ENCODE measurements around the gene MAP2K5.

MAP2K5 gene

DNA sequence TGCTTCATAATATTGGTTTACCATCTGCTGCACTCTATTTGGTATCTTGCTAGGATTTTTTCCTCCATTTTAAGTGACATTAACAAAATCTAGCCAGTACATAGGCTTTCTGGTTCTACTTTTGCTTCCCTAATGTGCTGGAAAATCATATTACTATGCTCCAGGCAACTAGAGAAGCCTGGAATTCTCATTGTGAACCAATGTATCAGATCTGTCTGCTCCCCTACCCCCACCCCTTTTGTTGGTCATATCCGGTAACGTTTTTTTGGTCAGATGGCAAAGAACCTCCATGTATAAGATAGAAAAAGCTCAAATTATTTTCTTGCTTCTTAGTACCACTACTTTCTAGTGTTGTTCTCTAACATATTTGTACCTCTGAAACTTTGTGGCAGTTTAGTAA, 17.1 kb downstream of the MAP2K5 start:
- DNase-seq (ENCODE audit: low spot score) = no peak

DNA sequence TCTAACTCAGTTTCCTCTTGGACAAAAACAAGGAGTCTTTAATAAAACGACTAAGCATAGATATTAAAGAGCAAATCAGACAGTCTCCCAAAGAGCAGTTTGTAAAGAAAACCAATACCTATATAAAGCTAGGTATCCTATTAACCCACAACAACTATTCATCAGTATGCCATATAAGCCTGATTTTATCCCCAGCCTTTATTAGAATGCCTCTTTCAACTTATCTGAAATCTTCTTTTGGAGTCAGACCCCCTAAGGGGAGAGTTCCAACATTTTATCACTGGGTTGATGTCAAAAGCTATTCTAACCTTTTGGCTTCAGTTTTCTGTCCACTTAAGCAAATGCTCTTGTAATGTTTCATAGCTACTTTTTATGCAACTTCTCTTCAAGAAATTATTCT, 17.8 kb downstream of the MAP2K5 start:
- no peak for DNase-seq (ENCODE audit: low spot score)

DNA sequence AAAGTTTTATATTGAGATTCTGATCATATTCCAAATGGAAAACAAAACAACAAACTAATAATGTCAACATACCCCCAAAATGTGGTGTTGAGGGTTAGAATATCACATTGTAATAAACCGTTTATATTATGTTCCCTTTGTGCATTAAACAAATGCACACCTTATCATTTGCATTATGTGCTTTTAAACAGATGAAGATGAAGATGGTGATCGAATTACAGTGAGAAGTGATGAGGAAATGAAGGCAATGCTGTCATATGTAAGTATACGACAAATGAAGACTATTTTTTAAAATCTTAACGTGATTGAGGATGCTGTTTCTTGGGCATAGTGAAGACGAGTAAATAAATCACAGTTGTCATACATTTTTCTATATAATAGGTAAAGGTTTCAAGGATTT, 20.6 kb downstream of the MAP2K5 start:
- DNase-seq (ENCODE audit: low spot score) = no peak

DNA sequence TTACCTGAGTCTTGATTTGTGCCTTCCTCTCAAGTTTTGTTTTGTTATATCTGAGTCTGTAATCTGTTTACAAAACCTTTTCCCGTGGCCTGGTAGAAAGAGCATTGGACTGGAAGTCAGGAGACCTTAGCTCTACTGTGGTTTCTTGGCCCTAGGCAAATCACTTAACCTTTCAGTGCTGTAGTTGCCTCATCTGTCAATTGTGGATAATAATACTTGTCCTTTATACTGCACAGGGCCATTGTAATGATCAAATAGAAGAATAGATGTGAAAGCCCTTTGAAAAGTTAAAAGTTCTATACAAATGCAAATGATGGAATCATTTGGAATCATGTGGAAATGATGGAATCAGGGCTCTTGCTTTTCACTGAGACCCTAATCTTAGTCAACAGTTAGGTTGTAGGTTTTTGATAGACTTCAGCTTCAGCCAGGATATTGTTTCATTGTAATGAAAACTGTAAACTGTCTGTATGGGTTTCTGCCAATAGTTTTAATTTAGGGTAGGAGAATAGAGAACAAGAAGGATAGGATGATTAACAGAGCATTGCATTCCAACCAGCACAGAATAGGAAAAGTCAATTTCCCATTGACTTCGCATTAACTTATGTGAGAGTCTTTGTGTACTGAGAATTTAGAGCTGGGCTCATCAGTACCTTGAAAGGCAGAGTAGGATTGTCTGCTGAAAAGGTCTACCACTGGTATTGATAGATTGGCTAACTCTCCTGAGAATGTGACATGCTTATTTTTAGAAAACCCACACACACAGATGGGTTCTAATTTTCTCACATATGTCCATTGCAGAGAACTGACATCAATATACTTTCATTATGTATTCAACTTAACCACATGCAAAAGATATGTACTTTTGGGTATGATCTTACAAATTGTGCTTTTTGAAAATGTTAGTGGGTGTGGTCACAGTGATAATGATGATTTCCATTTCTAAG, 21.8 kb downstream of the MAP2K5 start:
- DNase-seq (ENCODE audit: low spot score) = peak; percentile 19

DNA sequence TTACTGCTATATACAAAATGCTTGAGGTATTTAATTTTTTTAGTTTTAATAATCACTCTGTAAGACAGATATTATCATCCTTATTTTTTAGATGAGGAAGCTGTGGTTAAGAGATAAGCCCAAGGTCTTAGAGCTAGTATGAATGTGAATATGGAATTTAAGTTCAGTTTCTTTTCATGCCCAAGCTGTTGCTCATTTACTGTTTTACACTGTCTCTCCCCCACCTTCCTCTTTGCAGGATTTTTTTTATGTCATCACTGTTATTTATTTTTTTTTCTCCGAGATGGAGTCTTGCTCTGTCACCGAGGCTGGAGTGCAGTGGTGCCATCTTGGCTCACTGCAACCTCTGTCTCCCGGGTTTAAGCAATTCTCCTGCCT, 22.5 kb downstream of the MAP2K5 start:
- DNase-seq (ENCODE audit: low spot score) = peak; percentile 14

DNA sequence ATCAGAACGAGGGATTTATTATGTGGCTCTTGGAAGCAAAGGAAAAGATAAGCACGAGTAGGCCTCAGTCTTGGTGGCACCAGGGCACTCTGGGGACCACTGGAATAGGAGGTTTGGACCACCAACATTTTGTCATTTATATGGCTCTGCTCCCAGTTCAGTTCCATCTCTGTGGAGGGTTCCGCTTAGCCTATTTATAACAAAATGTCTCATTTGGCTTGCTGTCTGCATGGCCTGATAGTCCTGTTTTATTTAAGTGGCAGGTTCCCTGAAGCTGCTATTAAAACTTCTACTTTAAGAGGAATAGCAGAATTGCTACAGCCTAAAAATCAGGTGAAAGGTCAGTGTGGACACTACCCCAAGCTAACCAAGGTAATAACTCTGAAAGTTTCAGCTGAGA, 27.2 kb downstream of the MAP2K5 start:
- no peak for DNase-seq (ENCODE audit: low spot score)

DNA sequence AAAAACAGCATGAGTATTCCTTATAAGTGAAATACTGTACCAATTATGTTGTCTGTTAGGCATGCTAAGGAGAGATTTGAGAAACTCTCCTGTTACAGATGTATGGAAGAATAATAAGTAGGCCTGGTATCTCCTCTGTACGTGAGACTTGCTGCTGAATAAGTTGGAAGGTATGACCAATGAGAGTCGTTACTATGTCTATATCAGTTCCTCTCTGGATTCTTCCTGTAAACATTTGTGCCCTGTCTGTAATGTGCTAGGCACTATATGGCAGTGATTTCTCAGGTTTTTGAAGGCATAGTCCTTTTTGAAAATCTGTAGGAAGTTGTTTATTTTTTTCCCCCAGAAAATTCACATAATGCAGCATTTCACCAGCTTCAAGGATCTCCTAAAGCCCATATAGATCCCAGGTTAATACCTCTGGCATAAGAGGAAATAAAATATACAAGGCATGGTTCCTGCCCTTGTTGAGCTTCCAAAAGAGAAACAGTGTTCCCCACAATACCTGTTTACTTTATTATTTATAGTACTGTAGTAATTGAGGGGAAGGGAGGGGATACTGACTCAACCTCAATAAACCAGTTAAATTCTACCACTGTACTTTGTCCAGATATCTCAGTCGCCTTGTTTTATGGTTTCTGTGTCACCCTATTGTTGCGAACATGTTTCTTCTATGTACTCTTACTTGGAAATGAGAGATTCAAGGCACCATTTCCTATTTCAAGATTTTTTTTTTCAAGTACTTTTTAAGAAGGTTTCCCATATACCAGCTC, 28.6 kb downstream of the MAP2K5 start:
- no peak for DNase-seq (ENCODE audit: low spot score)

DNA sequence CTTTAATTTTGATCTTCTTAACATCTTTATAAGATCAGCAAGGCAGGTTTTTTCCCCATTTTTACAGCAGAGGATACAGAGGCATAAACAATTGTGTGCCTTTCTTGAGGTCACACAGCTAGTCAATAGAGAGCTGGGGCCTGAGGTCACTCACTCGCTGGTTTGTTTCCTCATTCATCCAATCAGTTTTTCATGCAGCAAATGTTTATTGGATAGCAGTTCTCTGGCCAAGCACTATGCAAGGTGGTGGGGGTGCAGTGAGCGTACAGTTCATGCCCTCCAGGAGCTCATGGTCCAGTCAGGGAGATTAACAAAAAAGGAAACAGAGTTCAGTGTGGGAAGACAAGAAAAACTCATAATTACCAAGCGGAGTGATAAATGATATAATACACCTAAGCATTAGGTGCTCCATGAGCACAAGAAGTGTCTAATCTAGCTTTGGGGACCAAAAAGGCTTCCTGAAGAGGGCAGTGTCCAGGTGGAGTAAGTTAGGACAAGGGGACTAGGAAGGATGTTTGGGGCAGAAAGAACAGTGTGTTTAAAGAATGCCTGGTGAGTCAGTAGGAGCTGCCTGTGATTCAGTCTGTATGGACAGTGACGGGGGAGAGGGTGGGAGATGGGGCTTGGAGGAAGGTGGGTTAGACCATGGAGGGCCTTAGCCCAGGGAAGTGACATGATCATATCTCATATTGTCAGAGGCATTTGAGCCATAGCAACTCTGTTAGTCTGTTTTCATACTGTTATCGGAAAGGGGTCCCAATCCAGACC, 29.3 kb downstream of the MAP2K5 start:
- no peak for DNase-seq (ENCODE audit: low spot score)

DNA sequence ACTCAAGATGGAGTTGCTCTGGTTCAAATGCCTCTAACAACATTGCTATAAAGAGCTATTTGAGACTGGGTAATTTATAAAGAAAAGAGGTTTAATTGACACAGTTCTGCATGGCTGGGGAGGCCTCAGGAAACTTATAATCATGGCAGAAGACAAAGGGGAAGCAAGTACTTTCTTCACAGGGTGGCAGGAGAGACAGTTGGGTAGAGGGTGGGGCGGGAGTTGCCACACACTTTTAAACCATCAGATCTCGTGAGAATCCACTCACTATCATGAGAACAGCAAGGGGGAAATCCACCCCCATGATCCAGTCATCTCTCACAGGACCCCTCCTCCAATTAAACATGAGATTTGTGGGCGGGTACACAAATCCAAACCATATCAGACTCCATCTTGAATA, 30.7 kb downstream of the MAP2K5 start:
- DNase-seq (ENCODE audit: low spot score) = no peak

DNA sequence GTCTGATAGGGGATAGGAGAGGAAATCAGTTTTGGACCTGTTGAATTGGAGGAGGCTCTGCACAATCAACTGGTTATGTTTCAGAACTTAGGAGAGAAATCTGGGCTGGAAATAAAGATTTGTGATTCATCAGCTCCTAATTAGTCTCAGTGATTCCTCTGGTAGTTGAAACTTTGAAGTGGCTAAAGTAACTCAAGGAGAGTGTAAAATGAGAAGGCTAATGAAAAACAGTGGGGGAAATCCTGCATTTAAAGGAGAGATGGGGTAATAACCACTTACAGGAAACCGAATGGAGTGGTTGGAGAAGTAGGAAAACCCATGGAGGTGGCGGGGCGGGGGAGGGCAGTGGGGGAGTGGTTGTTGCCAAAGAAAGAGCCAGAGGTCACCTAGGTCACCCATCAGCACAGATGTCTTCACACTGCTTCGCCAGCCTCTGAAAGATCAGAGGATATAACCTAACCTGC, 32.6 kb downstream of the MAP2K5 start:
- no peak for DNase-seq (ENCODE audit: low spot score)

DNA sequence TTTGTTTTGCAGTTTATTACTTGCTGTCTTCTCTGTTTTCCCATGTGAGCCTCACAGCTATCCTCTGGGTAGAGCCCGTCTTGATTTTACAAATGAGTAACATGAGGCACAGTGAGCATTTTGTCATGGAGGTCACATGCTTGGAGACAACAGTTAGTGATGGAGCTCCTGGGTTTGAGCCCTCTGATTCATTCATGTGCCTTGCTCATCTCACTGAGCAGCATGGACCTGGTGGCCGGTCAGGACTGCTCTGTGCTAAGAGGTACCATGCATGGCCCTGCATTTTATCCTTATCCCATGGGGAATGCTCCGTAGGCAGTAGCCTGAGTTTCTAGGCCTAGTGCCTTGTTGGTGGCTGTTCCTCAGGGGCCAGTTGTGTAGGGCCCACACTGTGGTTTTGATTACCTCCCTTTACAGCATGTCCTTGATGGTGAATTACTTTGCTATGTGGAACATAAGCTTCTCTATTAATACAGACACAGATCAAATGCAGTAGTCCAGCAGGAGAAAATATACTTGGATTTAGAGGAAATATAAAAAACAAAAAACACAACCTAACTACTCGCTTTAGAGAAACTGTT, 35.6 kb downstream of the MAP2K5 start:
- no peak for DNase-seq (ENCODE audit: low spot score)

DNA sequence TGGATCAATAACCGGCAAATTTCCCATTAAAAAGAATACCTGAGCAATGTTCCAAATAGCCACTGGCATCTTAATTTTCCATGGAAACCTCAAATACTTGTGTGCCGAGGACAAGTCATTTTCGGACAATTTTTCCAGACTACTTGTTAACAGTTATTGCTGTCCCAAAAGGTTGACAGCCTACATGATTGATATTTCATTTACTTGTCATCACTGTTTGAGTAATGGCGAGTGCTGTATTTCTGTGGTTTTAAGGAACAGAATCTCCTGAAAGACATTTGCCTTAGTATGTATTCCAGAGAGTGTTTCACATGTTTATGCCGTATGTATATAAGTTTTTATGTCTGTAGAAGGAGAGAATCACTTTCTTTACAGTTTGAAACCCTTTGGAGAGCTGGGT, 36.7 kb downstream of the MAP2K5 start:
- DNase-seq (ENCODE audit: low spot score) = no peak

DNA sequence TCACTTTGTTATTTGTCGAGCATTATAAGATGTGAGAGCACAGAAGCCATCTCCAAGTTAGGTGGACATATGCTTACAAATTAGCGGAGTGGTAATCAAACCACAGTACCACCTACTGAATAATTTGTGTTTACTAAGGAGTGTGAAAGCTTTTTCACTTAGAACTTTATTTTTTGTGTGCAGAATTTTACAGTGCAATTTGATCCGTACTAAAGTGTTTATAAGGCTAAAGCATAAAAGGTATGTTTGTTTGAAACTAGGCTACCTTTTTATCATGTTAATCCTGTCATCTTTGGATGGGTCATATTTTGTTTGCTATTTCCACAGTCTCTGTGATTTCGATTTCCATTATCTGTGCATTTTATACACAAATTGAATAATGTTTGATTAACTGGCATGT, 37.5 kb downstream of the MAP2K5 start:
- no peak for DNase-seq (ENCODE audit: low spot score)

DNA sequence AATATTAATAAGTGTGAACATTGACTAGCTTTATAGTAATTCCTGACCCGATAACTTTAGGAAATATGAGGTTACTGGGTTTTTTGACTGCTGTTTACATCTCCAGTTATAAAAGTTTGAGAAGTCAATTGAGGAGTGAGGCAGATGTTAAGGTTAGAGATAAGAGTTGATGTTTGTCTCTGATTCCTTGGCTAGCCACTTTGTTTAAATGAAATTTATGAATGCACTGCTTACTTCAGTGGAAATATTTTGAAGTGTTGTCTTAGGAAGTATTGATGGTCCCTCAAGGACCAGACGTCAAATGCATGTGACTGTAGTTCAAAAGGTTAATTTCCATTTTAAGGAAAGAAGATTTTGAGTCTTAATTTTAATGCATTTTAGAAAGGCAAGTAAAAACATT, 41.7 kb downstream of the MAP2K5 start:
- no peak for DNase-seq (ENCODE audit: low spot score)

DNA sequence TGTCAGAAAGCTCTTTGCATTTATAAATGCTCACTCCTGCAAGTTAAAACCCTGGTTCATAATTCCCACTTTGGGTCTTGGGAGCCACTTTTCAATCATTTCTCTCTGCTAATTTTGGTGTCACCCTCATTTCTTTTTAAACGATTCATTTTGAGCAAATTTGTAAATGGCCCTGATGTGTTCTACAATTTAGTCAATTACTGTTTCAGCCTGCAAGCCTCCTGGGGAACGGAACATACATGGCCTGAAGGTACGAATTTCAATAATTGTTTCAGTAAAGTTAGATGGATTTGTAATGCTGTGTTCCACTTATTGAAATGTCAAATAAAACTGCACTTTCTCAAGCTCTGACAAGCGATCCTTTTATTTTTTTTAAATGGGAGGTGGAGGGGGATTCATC, 43.2 kb downstream of the MAP2K5 start:
- no peak for DNase-seq (ENCODE audit: low spot score)

DNA sequence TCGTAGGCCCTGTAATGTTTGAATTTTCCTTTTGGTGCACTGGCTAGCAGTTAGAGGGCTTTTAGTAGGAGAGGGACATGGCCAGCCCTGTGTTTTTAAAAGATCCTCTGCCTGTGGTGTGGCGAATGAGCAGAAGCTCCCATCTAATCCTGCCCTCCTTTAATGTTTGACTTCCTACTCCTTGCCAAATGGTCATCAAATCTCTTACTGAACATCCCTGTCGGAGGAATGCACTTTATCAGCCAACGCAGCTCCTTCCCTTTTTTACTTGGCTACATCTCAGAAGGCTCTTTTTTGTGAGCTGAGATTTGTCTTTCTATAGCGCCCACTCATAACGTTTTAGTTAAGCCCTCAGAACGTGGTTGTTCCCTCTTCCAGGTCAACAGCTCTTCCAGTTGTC, 44.8 kb downstream of the MAP2K5 start:
- no peak for DNase-seq (ENCODE audit: low spot score)

DNA sequence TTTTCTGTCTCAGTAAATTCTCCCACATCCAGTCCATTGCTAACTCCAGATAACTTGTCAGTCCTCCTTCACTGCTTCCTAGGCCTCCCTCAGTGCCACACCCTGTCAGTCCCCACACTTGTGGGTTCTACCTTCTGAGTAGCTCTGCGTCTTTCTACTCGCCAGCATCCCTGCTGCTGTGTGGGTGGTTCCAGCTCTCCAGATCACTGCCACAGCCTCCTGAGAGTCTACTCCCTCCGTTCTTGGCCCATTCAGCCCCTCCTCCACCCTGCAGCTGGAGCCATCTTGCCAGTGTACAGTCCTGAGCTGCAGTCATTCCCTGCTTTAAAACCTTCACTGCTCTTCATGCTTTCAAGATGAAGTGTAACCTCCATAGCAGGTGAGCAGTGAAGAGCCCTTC, 45.3 kb downstream of the MAP2K5 start:
- DNase-seq (ENCODE audit: low spot score) = no peak

DNA sequence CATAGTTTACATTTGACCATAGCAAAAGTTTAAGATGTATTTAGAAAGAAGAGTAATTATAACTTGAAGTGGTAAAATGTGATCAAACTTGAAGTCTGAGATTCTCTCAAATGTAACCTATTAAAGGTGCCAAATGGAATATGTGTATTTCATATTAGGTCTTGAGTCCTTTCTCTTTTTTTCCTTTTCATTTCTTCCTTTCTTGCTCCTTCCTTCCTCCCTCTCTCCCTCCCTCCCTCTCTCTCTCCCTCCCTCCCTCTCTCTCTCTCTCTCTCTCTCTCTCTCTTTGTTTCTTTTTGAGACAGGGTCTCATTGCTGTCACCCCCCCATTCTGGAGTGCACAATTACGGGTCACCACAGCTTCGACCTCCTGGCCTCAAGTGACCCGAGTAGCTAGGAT, 47.7 kb downstream of the MAP2K5 start:
- DNase-seq (ENCODE audit: low spot score) = no peak

DNA sequence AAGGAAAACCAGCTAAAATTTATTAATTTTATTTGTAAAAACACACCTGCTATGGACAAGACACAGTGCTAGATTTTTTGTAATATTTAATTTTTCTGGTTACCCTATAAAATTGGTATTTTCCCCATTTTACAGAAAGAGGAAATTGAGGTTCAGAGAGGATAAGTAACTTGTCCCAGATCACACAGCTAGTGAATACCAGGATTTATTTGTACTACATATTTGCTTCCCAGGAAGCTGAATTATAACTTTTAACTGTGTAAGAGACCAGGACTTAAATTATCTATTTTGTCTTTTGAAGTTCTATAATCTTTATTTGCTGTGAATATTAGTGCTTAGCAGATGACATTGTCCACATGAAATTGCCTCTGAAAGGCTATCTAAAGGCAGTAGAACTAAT, 49.7 kb downstream of the MAP2K5 start:
- no peak for DNase-seq (ENCODE audit: low spot score)

DNA sequence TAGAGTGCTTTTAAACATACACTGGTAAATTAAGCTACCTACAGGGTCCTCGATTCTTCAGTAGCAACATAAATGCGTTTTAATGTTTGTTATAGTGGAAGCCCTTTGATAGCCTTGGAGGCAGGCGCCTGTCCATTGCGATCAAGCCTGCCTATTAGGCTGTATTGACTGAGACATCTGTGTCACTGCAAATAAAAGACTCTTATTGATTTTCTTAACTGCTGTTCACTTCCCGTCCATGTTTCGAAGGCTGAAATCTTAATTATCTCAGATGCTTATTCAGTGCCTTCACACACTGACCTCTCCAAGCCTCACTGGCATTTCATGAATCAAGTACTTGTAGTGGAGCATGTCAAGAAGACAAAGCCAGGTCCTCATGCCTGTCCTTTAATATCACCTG, 51.1 kb downstream of the MAP2K5 start:
- DNase-seq (ENCODE audit: low spot score) = no peak

DNA sequence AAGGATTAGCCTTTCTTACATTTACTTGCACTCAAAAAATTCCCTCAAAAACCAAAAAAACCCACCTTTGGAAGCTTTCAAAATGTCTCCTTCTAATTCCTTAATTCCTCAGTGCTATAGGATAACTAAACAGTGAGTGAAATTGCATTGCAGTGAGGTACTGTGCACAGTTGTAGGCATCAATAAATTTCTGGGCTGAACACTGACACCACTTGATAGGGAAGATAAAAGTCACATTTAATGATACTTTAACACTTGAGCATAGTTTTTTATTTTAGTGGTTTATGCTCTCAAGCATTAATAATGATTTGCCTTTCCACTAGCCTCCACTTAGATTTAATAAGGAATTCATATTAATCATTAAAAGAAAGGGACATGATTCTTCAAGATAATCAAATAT, 52.3 kb downstream of the MAP2K5 start:
- DNase-seq (ENCODE audit: low spot score) = no peak

DNA sequence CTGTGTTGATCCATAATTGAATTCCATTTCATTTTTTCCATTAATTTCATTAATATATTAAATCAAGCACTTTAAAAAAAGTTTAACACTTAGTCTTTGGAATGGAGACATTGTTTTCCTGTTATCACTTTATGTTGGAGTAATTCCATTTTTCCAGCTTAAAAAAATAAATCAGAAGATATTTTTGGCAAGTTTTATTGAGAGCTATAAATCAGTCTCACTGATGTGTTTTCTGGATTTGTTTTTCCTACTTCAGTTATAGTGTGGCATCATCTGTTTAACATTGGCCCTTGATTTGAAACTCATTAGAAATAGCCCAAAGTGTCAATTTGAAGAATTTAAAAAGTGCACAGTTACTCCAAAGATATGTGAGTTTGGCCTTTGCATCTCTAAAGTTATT, 53.1 kb downstream of the MAP2K5 start:
- no peak for DNase-seq (ENCODE audit: low spot score)

Data from activated CD4-positive, alpha-beta T cell treated with anti-CD3 and anti-CD28 coated beads, Interleukin-2, Interleukin-4, amounts not matched to agents 100 ng/mL and 50 ng/mL, durations not matched to agents 16 hours and 8 hours (primary cell).